Body of pancreas (tissue), 4 donors: ENCODE data around the gene ARL4A. TPM values are rescaled to one million over a fixed set of nuclear protein-coding genes. Genes with fewer than 3 reads are reported as not detected.
A peak's percentile ranks its signal among the peaks of the same experiment; 100 is the strongest.
"Not testable (repeated sequence)": the region's sequence is repeated elsewhere in the genome, so short reads cannot be mapped to it uniquely, and the experiment has no call there.

ENCODE experiments used
- ATAC-seq: fragments of 150-250 bp; one replicate; pipeline ENCODE4 v1.9.1; 2016
- DNase-seq, 4 donors: peaks; one replicate each; pipeline ENCODE4 v3.0.0-alpha.2; 2019
- H3K27ac ChIP-seq, 4 donors: fragments of 200-600 bp; sonication (generic); 1 replicate in 3 of 4; 2 replicates in 1 of 4; pipeline versions ENCODE4 v1.5.1 to v1.6.1; 2016 to 2019; ENCODE audit warnings: mild to moderate bottlenecking in 1 of 4, mixed read lengths in 1 of 4, moderate library complexity in 1 of 4
- H3K27me3 ChIP-seq, 2 donors: fragments of 200-600 bp; sonication (generic); one replicate each; pipeline ENCODE4 v1.6.0; 2016; ENCODE audit warnings: mild to moderate bottlenecking in 1 of 2
- H3K36me3 ChIP-seq, 2 donors: fragments of 200-600 bp; sonication (generic); replicated peaks in 1 of 2; 2 replicates each; pipeline ENCODE4 v1.5.1; 2016; ENCODE audit warnings: low read depth in 2 of 2; ENCODE audit not compliant: insufficient read depth in 1 of 2
- H3K4me1 ChIP-seq: fragments of 200-600 bp; sonication (generic); one replicate; pipeline ENCODE4 v1.6.0; 2016
- H3K4me3 ChIP-seq, 2 donors: fragments of 200-600 bp; sonication (generic); 1 replicate in 1 of 2; 2 replicates in 1 of 2; pipeline ENCODE4 v1.5.1; 2016 to 2019
- H3K9me3 ChIP-seq, 3 donors: fragments of 200-600 bp; sonication (generic); 1 replicate in 2 of 3; 2 replicates in 1 of 3; pipeline ENCODE4 v1.5.1; 2016
- POLR2A ChIP-seq, 3 donors: fragments of 450-650 bp; IDR thresholded peaks; one replicate each; pipeline ENCODE4 v1.6.1; 2016; ENCODE audit warnings: antibody characterized with exemption in 3 of 3, mild to moderate bottlenecking in 2 of 3
- WGBS, 2 donors: methylation state at CpG; one replicate each; pipeline ENCODE4 v1.1.5; 2017; 5-methylcytosine and 5-hydroxymethylcytosine counted together
- intact Hi-C: fragments of 100-400 bp; cut with DNase I; formaldehyde crosslinking; loops from one replicate; pipeline ENCODE4 v1.15.1; 2023
- total RNA-seq, 2 donors: library from RNA; depleted of rRNA; stranded (reverse); fragments of >200 nt; gene quantifications; one replicate each; pipeline ENCODE4 v1.1.0, GENCODE V29; 2016
- TF ChIP-seq, protein P1 (sequence below), 7 experiments: fragments of 450-650 bp in 4 of 7; fragments of 200-600 bp in 3 of 7; sonication (generic) in 3 of 7; IDR thresholded peaks; one replicate each; pipeline ENCODE4 v1.5.1; 2016 to 2019; ENCODE audit warnings: antibody characterized with exemption in 7 of 7

The ARL4A gene
- total RNA-seq, 2 donors from 2014 or later = 4.0 to 13.0 TPM

DNA sequence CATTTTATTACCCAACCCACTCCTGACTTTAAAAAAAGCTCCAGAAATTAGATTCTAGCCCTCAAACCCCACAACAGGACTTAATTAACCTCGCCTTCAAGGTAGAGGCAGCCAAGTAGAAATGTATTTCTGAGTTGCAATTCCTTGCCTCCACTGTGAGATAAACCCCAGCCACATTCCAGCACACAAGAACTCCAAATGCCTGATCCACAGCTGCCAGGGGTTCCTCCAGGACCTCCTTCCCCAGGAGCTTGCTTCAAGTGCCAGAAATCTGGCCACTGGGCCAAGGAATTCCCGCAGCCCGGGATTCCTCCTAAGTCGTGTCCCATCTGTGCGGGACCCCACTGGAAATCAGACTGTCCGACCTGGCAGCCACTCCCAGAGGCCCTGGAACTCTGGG lies 25.9 kb upstream of the ARL4A start:
- DNase-seq = no peak
- 81 to 86% methylated on average over 2 to 6 of the region's 6 CpGs for WGBS, 2 donors
- Histone ChIP-seq H3K4me3 (no peak overlapping the region), H3K9me3 (no peaks in the 10 kb centered on the region), H3K27me3 (no peaks in the 10 kb centered on the region), H3K36me3 (no peaks in the 10 kb centered on the region), H3K27ac (no peak overlapping the region), H3K4me1 (no peaks in the 10 kb centered on the region)
- intact Hi-C loops = no loop called here
- TF ChIP-seq POLR2A (IDR thresholded peaks at IDR 0.05) = no peak
- TF ChIP-seq, protein P1, sequence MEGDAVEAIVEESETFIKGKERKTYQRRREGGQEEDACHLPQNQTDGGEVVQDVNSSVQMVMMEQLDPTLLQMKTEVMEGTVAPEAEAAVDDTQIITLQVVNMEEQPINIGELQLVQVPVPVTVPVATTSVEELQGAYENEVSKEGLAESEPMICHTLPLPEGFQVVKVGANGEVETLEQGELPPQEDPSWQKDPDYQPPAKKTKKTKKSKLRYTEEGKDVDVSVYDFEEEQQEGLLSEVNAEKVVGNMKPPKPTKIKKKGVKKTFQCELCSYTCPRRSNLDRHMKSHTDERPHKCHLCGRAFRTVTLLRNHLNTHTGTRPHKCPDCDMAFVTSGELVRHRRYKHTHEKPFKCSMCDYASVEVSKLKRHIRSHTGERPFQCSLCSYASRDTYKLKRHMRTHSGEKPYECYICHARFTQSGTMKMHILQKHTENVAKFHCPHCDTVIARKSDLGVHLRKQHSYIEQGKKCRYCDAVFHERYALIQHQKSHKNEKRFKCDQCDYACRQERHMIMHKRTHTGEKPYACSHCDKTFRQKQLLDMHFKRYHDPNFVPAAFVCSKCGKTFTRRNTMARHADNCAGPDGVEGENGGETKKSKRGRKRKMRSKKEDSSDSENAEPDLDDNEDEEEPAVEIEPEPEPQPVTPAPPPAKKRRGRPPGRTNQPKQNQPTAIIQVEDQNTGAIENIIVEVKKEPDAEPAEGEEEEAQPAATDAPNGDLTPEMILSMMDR (IDR thresholded peaks at IDR 0.05) = no peak
- no peak for ATAC-seq

DNA sequence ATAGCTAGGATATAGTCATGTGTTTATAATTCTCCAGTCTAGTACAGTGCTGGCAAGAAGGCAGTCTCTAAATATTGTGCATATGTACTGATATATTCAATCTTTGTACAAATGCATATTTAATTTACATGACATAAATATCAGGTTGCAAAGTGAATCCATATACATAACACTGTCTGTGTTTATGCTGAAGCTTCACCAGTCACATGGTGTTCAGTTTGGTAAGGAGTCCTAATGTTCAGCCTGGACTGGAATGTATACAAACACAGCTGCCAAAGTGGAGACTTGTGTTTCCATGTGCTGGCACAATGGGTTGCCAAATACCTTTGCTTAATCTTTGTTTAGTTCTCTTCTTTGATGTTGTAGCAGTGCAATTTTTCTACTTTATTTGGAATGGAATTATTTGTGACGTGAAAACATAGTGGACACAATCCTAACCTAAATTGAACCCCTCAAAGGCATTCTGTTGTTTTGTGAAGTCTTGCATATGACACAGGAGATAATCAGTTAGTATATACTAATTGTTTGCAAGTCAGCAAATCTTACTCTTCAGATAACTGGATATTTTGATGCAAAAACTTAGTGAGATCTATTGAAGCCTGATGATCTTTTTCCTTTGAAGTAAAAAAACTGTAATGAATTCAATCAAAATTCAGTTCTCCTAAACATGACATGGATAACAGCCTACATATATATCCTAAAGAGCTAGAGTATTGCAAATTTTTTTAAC lies 17.3 kb upstream of the ARL4A start:
- TF ChIP-seq, protein P1 (IDR thresholded peaks at IDR 0.05) = no peak
- TF ChIP-seq POLR2A (IDR thresholded peaks at IDR 0.05) = no peak
- no peak overlapping the region for H3K27ac ChIP-seq

DNA sequence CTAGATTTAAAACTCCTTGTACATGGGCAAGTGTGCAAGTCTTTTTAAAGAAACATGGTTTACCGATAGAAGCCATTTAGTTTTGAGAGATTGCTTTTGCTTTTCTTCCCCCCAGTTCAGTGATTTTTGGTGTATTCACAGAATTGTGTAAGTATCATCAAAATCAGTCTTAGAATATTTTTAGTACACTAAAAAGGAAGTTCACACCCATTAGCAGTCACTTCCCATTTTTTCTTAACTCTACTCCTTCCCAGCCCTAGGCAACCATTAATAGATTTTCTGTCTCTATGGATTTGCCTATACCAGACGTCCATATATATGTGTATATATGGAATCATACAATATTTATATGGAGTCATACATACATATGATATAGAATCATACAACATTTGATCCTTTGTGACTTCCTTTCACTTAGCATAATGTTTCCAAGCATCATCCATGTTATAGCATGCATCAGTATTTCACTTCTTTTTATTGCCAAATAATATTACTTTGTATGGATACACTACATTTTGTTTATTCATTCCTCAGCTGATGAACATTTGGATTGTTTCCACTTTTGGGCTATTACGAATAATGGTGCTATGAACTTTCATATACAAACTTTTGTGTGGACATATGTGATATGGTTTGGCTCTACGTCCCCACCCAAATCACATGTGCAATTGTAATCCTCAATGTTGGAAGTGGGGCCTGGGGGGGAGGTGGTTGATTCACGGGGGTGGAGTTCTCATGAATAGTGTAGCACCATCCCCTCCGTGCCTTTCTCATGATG lies 16.5 kb upstream of the ARL4A start:
- H3K27me3 ChIP-seq = no peaks in the 10 kb centered on the region
- TF ChIP-seq, protein P1 (IDR thresholded peaks at IDR 0.05) = no peak
- TF ChIP-seq POLR2A (IDR thresholded peaks at IDR 0.05) = no peak
- H3K4me1 ChIP-seq = no peaks in the 10 kb centered on the region
- DNase-seq (no peak), ATAC-seq (no peak)
- H3K36me3 ChIP-seq = no peaks in the 10 kb centered on the region
- no peaks in the 10 kb centered on the region for H3K9me3 ChIP-seq
- no peak overlapping the region for H3K4me3 ChIP-seq
- intact Hi-C loops = no loop called here
- 65 to 70% methylated on average over 6 of the region's 6 CpGs for WGBS, 2 donors
- no peak overlapping the region for H3K27ac ChIP-seq

More for the DNA sequence above, 17.3 kb upstream of the ARL4A start:
- DNase-seq (peak in 1 of 4 donors; percentile 18), ATAC-seq (no peak)
- intact Hi-C loops = no loop called here
- Histone ChIP-seq H3K27me3 (no peaks in the 10 kb centered on the region), H3K36me3 (no peaks in the 10 kb centered on the region), H3K4me1 (no peaks in the 10 kb centered on the region), H3K9me3 (no peaks in the 10 kb centered on the region), H3K4me3 (no peak overlapping the region)
- WGBS, 2 donors = 19 to 26% methylated on average over 1 of the region's 1 CpG

DNA sequence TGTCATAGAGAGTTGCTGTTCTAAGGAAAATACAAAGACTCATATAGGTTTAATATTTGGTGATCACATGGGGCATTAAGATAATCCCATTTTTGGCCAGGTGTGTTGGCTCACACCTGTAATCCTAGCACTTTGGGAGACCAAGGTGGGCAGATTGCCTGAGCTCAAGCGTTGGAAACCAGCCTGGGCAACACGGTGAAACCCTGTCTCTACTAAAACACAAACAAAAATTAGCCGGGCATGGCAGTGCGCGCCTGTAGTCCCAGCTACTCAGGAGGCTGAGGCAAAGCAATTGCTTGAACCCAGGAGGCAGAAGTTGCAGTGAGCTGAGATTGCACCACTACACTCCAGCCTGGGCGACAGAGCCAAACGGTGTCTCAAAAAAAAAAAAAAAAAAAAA lies 14.0 kb upstream of the ARL4A start:
- H3K27me3 ChIP-seq, H3K4me1 ChIP-seq, H3K4me3 ChIP-seq, H3K27ac ChIP-seq, H3K9me3 ChIP-seq, intact Hi-C loops, H3K36me3 ChIP-seq, ATAC-seq, DNase-seq: not testable (repeated sequence)
- WGBS, 2 donors = 51 to 63% methylated on average over 7 of the region's 7 CpGs

DNA sequence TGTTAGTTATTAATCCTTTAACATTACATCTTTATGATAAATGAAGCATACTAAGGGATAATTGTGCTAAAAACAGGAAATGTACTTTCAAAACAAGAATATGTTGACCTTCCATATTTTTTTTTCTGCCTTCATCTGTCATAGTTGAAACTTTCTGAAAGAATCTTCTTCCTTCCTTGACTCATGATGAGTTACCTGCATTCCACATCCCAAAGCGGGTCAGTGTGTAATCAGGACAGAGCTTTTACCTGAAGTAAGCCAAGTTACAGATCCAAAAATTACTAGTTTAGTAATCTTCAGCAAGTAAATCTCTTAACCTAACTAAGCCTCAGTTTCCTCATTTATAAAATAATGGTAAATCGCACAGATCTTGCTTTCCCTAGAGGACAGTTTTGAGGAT lies 13.4 kb upstream of the ARL4A start:
- no peak for TF ChIP-seq POLR2A (IDR thresholded peaks at IDR 0.05)
- TF ChIP-seq, protein P1 (IDR thresholded peaks at IDR 0.05) = no peak
- no peak overlapping the region for H3K4me3 ChIP-seq
- intact Hi-C loops = no loop called here
- DNase-seq (no peak), ATAC-seq (no peak)
- no peak overlapping the region for H3K27ac ChIP-seq
- no peaks in the 10 kb centered on the region for H3K27me3 ChIP-seq
- H3K4me1 ChIP-seq = no peaks in the 10 kb centered on the region
- no peaks in the 10 kb centered on the region for H3K9me3 ChIP-seq
- 69 to 81% methylated on average over 2 of the region's 2 CpGs for WGBS, 2 donors
- H3K36me3 ChIP-seq = no peaks in the 10 kb centered on the region
